Measurements from ENCODE around the gene DST. TPM values are rescaled to one million over a fixed set of nuclear protein-coding genes. Genes with fewer than 3 reads are reported as not detected.
A peak's percentile ranks its signal among the peaks of the same experiment; 100 is the strongest.

DST gene
- total and polyA plus RNA-seq, 2 donors (not counting 1 experiment from before 2014, with no cell fraction given): 1.5 to 1.9 TPM

DNA sequence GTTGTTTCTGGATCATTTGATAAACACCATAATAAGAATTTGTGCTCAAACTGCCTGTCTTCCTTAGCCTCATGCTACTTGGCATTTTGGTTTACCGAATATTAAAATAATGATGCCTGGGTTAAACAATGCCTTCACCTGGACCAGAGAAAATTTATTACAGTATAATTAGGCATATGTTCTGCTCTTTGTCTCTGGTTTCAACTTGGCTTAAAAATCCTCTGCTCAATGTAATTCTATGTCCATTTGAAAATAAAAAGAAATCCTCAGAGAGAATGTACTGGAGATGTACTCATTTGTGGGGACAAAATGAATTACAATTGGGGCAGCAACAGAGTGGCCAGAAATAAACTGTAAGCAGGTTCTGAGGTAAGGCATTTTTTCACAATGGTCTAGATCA lies 95.0 kb downstream of the DST start:
- H3K27me3 ChIP-seq (replicated peaks in 1 of 4; ENCODE audit: control extremely low read depth in 1 of 4, control insufficient read depth in 3 of 4, insufficient read depth in 4 of 4, low read length in 3 of 4): no peaks in the 10 kb centered on the region
- no peaks in the 10 kb centered on the region for H3K79me2 ChIP-seq (ENCODE audit: control insufficient read depth, insufficient read depth, low read length)
- Mint-ChIP-seq H3K27ac (no peak overlapping the region), H3K27me3 (no peaks in the 10 kb centered on the region), H3K9me3 (ENCODE audit: insufficient read depth) (no peaks in the 10 kb centered on the region), H3K4me3 (no peak overlapping the region), H3K4me1 (no peaks in the 10 kb centered on the region)
- no peak overlapping the region for H3K4me3 ChIP-seq (ENCODE audit: control extremely low read depth in 1 of 5, extremely low read depth in 1 of 5, insufficient read depth in 1 of 5, low read depth in 2 of 5, low read length in 4 of 5)
- DNase-seq: no peak
- H3K9ac ChIP-seq (ENCODE audit: low read length): no peak overlapping the region
- no peaks in the 10 kb centered on the region for H3K36me3 ChIP-seq (replicated peaks in 1 of 2; ENCODE audit: control extremely low read depth in 1 of 2, control insufficient read depth in 1 of 2, extremely low read depth in 1 of 2, insufficient read depth in 2 of 2, low read length in 1 of 2)
- TF ChIP-seq, protein P1, sequence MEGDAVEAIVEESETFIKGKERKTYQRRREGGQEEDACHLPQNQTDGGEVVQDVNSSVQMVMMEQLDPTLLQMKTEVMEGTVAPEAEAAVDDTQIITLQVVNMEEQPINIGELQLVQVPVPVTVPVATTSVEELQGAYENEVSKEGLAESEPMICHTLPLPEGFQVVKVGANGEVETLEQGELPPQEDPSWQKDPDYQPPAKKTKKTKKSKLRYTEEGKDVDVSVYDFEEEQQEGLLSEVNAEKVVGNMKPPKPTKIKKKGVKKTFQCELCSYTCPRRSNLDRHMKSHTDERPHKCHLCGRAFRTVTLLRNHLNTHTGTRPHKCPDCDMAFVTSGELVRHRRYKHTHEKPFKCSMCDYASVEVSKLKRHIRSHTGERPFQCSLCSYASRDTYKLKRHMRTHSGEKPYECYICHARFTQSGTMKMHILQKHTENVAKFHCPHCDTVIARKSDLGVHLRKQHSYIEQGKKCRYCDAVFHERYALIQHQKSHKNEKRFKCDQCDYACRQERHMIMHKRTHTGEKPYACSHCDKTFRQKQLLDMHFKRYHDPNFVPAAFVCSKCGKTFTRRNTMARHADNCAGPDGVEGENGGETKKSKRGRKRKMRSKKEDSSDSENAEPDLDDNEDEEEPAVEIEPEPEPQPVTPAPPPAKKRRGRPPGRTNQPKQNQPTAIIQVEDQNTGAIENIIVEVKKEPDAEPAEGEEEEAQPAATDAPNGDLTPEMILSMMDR (IDR thresholded peaks at IDR 0.05): no peak
- peaks cover 0 to 3% of the 10 kb centered on the region in 2 donors for H3K4me1 ChIP-seq (ENCODE audit: control insufficient read depth in 2 of 2, insufficient read depth in 2 of 2, low read length in 2 of 2)
- H3K27ac ChIP-seq (ENCODE audit: low read length in 2 of 2): no peak overlapping the region
- no peak overlapping the region for H3K4me2 ChIP-seq (replicated peaks; ENCODE audit: low read depth, low read length, poor library complexity, severe bottlenecking)
- ChIA-PET CTCF (no interaction called here), POLR2A (no interaction called here)
- intact Hi-C loops (cut with micrococcal nuclease): no loop called here
- no peak for ATAC-seq (ENCODE audit: low read depth)
- no peaks in the 10 kb centered on the region for H3K9me3 ChIP-seq (ENCODE audit: control extremely low read depth in 1 of 3, control insufficient read depth in 2 of 3, insufficient read depth in 1 of 3, low read length in 2 of 3)
- no CpG with 5 or more reads among the region's 1 CpG for WGBS (ENCODE audit: insufficient coverage)
- H4K20me1 ChIP-seq (ENCODE audit: control insufficient read depth, insufficient read depth, low read length, poor library complexity, severe bottlenecking): no peaks in the 10 kb centered on the region
- H2AFZ ChIP-seq (ENCODE audit: insufficient read depth, low read depth, low read length, poor library complexity, severe bottlenecking): no peak overlapping the region

DNA sequence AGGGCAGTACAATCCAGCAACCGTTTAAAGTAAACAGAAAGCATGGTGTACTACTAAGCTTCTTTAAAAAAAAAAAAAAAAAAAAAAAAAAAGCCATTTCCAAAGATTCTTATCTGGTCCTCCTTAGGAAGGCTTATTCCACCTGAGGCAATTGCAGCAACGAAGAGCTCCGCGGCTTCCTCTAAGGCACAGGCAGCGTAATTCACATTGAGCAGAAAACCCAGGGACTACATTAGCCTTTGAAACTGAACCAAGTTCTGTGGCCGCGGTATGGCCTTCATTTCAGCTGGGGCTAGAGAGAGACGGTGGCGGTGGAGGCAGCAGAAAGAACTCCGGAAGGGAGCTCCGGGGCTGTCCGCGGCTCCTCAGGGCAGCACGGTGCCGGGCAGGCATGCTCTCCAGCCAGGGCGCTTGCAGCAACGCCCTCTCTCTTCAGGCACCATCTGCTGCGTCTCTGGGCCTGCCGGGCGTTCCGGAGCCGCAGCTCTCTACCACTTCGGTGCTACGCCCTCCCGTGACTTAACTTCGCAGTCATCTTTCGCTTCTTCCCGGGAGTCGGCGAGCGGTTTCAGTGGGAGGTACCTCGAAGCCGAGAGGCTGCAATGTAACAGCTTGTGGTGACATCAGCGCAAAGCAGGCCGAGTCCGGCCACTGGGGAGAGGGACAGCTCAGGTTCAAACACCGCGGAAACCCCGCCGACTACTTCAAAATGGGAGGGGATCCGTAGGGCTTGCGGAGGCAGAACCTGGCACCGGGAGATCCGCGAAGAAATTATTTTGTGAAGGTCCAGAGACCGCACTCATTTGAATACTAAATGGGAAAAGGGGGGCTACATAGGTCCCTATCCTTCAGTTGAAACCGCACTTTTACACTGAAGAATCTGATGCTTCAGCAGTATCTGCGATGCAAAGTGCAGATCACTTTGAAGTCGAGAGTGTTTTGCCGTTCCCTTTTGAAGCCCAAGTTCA lies 100.0 kb downstream of the DST start:
- ChIA-PET CTCF (interaction anchor here (0.6 to 2.0 kb wide), 4 partner anchors 15 to 228 kb away, joined by 3 to 9 read pairs (median 4); no protein-coding TSS in a partner anchor), POLR2A (interaction anchor here (0.6 kb wide), 1 partner anchor 48 kb away, joined by 3 read pairs; no protein-coding TSS in a partner anchor)
- WGBS (ENCODE audit: insufficient coverage): 3% methylated on average over 47 of the region's 50 CpGs
- no peaks in the 10 kb centered on the region for H4K20me1 ChIP-seq (ENCODE audit: control insufficient read depth, insufficient read depth, low read length, poor library complexity, severe bottlenecking)
- H3K4me3 ChIP-seq (ENCODE audit: control extremely low read depth in 1 of 5, extremely low read depth in 1 of 5, insufficient read depth in 1 of 5, low read depth in 2 of 5, low read length in 4 of 5): peak overlapping the region; percentile 47 to 66 (median 62)
- DNase-seq (peak; percentile 68), ATAC-seq (ENCODE audit: low read depth) (peak; percentile 84)
- peak overlapping the region; percentile 80 for H2AFZ ChIP-seq (ENCODE audit: insufficient read depth, low read depth, low read length, poor library complexity, severe bottlenecking)
- Mint-ChIP-seq H3K27me3 (peaks cover 4% of the 10 kb centered on the region), H3K4me1 (no peaks in the 10 kb centered on the region), H3K27ac (no peak overlapping the region), H3K4me3 (no peak overlapping the region), H3K9me3 (ENCODE audit: insufficient read depth) (no peaks in the 10 kb centered on the region)
- peak overlapping the region; percentile 82 for H3K4me2 ChIP-seq (replicated peaks; ENCODE audit: low read depth, low read length, poor library complexity, severe bottlenecking)
- TF ChIP-seq, protein P1 (IDR thresholded peaks at IDR 0.05): no peak
- no peak for TF ChIP-seq EZH2 (IDR thresholded peaks at IDR 0.05; ENCODE audit: borderline replicate concordance, insufficient read depth, low read depth, low read length, poor library complexity, severe bottlenecking)
- H3K9ac ChIP-seq (ENCODE audit: low read length): peak overlapping the region; percentile 68
- no peaks in the 10 kb centered on the region for H3K9me3 ChIP-seq (ENCODE audit: control extremely low read depth in 1 of 3, control insufficient read depth in 2 of 3, insufficient read depth in 1 of 3, low read length in 2 of 3)
- H3K27ac ChIP-seq (ENCODE audit: low read length in 2 of 2): peak overlapping the region in 1 of 2 donors; percentile 65
- peaks cover 0 to 4% (median 0%) of the 10 kb centered on the region in 4 experiments for H3K27me3 ChIP-seq (replicated peaks in 1 of 4; ENCODE audit: control extremely low read depth in 1 of 4, control insufficient read depth in 3 of 4, insufficient read depth in 4 of 4, low read length in 3 of 4)
- intact Hi-C loops (cut with micrococcal nuclease): no loop called here
- H3K36me3 ChIP-seq (replicated peaks in 1 of 2; ENCODE audit: control extremely low read depth in 1 of 2, control insufficient read depth in 1 of 2, extremely low read depth in 1 of 2, insufficient read depth in 2 of 2, low read length in 1 of 2): no peaks in the 10 kb centered on the region
- no peaks in the 10 kb centered on the region for H3K79me2 ChIP-seq (ENCODE audit: control insufficient read depth, insufficient read depth, low read length)
- H3K4me1 ChIP-seq (ENCODE audit: control insufficient read depth in 2 of 2, insufficient read depth in 2 of 2, low read length in 2 of 2): peaks cover 9 to 19% of the 10 kb centered on the region in 2 donors

Data from B cell (primary cell).